ENCODE measurements around the gene SIRT2. TPM values are rescaled to one million over a fixed set of nuclear protein-coding genes. Genes with fewer than 3 reads are reported as not detected.
"Not testable (repeated sequence)": the region's sequence is repeated elsewhere in the genome, so short reads cannot be mapped to it uniquely, and the experiment has no call there.

Gene SIRT2
- total RNA-seq, 5 donors from 2014 or later (not counting 1 experiment from before 2014, with no cell fraction given) = 50.7 to 67.6 (median 55.6) TPM

DNA sequence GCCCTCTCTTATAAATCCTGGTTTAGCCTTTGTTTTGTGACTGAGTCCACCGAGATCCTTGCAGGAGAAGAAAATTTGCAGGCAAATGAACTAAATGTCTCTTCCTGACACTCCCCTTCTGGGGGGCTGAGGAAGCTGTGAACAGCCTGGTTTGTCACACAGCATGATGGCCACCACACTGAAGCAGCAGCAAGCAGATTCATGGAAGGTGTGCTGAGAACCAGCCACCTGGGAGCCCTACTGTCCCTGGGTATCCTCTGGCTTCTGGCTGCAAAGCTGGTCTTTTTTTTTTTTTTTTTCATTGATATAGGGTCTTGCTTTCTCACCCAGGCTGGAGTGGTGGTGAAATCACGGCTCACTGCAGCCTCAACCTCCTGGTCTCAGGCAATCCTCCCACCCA is 42.6 kb upstream of the SIRT2 start:
- ChIA-PET POLR2A (no interaction called here), CTCF (interaction anchor here in 1 of 2 donors (0.6 to 0.7 kb wide), 2 partner anchors 55 to 209 kb away, joined by 3 to 5 read pairs; no protein-coding TSS in a partner anchor)
- WGBS (ENCODE audit: insufficient coverage) = no CpG with 5 or more reads among the region's 2 CpGs
- H3K27ac Mint-ChIP-seq = no peak overlapping the region
- DNase-seq (no peak), ATAC-seq (replicated peaks in 1 of 4) (no peak)
- no peaks in the 10 kb centered on the region for H3K4me1 ChIP-seq (ENCODE audit: control insufficient read depth in 1 of 2, extremely low read depth in 1 of 2, insufficient read depth in 2 of 2, low read length in 2 of 2)
- no peaks in the 10 kb centered on the region for H3K36me3 ChIP-seq (ENCODE audit: control insufficient read depth in 2 of 2, extremely low read depth in 1 of 2, insufficient read depth in 1 of 2, low read length in 1 of 2)
- H3K4me1 Mint-ChIP-seq = peaks cover 5 to 13% (median 8%) of the 10 kb centered on the region in 3 donors
- no peak overlapping the region for H3K4me3 ChIP-seq (ENCODE audit: control insufficient read depth in 1 of 2, extremely low read depth in 1 of 2, low read length in 1 of 2)
- H3K27me3 Mint-ChIP-seq = peaks cover 3 to 12% of the 10 kb centered on the region in 2 donors
- no peaks in the 10 kb centered on the region for H3K9me3 ChIP-seq
- no peaks in the 10 kb centered on the region for H3K9me3 Mint-ChIP-seq
- H3K27ac ChIP-seq (ENCODE audit: low read length) = no peak overlapping the region
- H3K27me3 ChIP-seq (replicated peaks in 1 of 2; ENCODE audit: control insufficient read depth in 2 of 2, extremely low read depth in 1 of 2, insufficient read depth in 2 of 2, low read length in 1 of 2) = peaks cover 0 to 22% of the 10 kb centered on the region in 2 experiments
- H3K36me3 Mint-ChIP-seq = no peaks in the 10 kb centered on the region
- no peak overlapping the region for H3K4me3 Mint-ChIP-seq

GRCh38 chr19:38941466-38941865 is 42.0 kb upstream of the SIRT2 start:
- peaks cover 0 to 19% of the 10 kb centered on the region in 2 experiments for H3K27me3 ChIP-seq (replicated peaks in 1 of 2; ENCODE audit: control insufficient read depth in 2 of 2, extremely low read depth in 1 of 2, insufficient read depth in 2 of 2, low read length in 1 of 2)
- H3K36me3 Mint-ChIP-seq; H3K4me1 ChIP-seq (ENCODE audit: control insufficient read depth in 1 of 2, extremely low read depth in 1 of 2, insufficient read depth in 2 of 2, low read length in 2 of 2); H3K4me3 Mint-ChIP-seq; POLR2A ChIA-PET; H3K9me3 Mint-ChIP-seq; DNase-seq; H3K27ac Mint-ChIP-seq; H3K27ac ChIP-seq (ENCODE audit: low read length); H3K4me3 ChIP-seq (ENCODE audit: control insufficient read depth in 1 of 2, extremely low read depth in 1 of 2, low read length in 1 of 2); ATAC-seq (replicated peaks in 1 of 4); H3K9me3 ChIP-seq; H3K36me3 ChIP-seq (ENCODE audit: control insufficient read depth in 2 of 2, extremely low read depth in 1 of 2, insufficient read depth in 1 of 2, low read length in 1 of 2): not testable (repeated sequence)
- CTCF ChIA-PET = interaction anchor here (0.6 to 3.2 kb wide), 3 partner anchors 11 to 208 kb away, joined by 3 to 11 read pairs (median 3); partner anchors contain the start of genes MRPS12 (in 1 of the 2) and SARS2 (in 1 of the 2)
- 33% methylated on average over 1 of the region's 5 CpGs for WGBS (ENCODE audit: insufficient coverage)
- Mint-ChIP-seq H3K27me3 (peaks cover 3 to 12% of the 10 kb centered on the region in 2 donors), H3K4me1 (peaks cover 5 to 13% (median 8%) of the 10 kb centered on the region in 3 donors)

GRCh38 chr19:38939957-38940356 is 40.5 kb upstream of the SIRT2 start:
- Mint-ChIP-seq H3K4me1 (peaks cover 5 to 13% (median 8%) of the 10 kb centered on the region in 3 donors), H3K36me3 (peaks cover 10% of the 10 kb centered on the region), H3K27ac (no peak overlapping the region), H3K27me3 (peaks cover 3 to 12% of the 10 kb centered on the region in 2 donors), H3K4me3 (no peak overlapping the region), H3K9me3 (peaks cover 0 to 4% (median under 1%) of the 10 kb centered on the region in 3 donors)
- CTCF ChIA-PET = interaction anchor here in 1 of 2 donors (0.6 to 3.2 kb wide), 2 partner anchors 9 to 338 kb away, joined by 3 to 11 read pairs; partner anchors contain the start of genes MRPS12 and SARS2
- POLR2A ChIA-PET = interaction anchor here in 1 of 2 donors (0.6 kb wide), 1 partner anchor 1994 kb away, joined by 3 read pairs; no protein-coding TSS in a partner anchor
- ATAC-seq (replicated peaks in 1 of 4) (no peak), DNase-seq (no peak)
- peaks cover 0 to 12% of the 10 kb centered on the region in 2 experiments for H3K27me3 ChIP-seq (replicated peaks in 1 of 2; ENCODE audit: control insufficient read depth in 2 of 2, extremely low read depth in 1 of 2, insufficient read depth in 2 of 2, low read length in 1 of 2)
- no peaks in the 10 kb centered on the region for H3K4me1 ChIP-seq (ENCODE audit: control insufficient read depth in 1 of 2, extremely low read depth in 1 of 2, insufficient read depth in 2 of 2, low read length in 2 of 2)
- no peak overlapping the region for H3K27ac ChIP-seq (ENCODE audit: low read length)
- 49% methylated on average over 5 of the region's 5 CpGs for WGBS (ENCODE audit: insufficient coverage)
- H3K36me3 ChIP-seq (ENCODE audit: control insufficient read depth in 2 of 2, extremely low read depth in 1 of 2, insufficient read depth in 1 of 2, low read length in 1 of 2) = no peaks in the 10 kb centered on the region
- H3K4me3 ChIP-seq (ENCODE audit: control insufficient read depth in 1 of 2, extremely low read depth in 1 of 2, low read length in 1 of 2) = no peak overlapping the region
- H3K9me3 ChIP-seq = no peaks in the 10 kb centered on the region

- Mint-ChIP-seq H3K27me3 (no peaks in the 10 kb centered on the region), H3K36me3 (peaks cover 20% of the 10 kb centered on the region), H3K4me1 (peaks cover 30 to 39% (median 36%) of the 10 kb centered on the region in 3 donors), H3K27ac (no peak overlapping the region), H3K9me3 (peaks cover 0 to 5% (median 4%) of the 10 kb centered on the region in 3 donors), H3K4me3 (no peak overlapping the region)
- H3K9me3 ChIP-seq = no peaks in the 10 kb centered on the region
- peaks cover 15 to 20% of the 10 kb centered on the region in 2 donors for H3K36me3 ChIP-seq (ENCODE audit: control insufficient read depth in 2 of 2, extremely low read depth in 1 of 2, insufficient read depth in 1 of 2, low read length in 1 of 2)
- H3K4me1 ChIP-seq (ENCODE audit: control insufficient read depth in 1 of 2, extremely low read depth in 1 of 2, insufficient read depth in 2 of 2, low read length in 2 of 2) = peaks cover 10 to 42% of the 10 kb centered on the region in 2 experiments
- no peak overlapping the region for H3K4me3 ChIP-seq (ENCODE audit: control insufficient read depth in 1 of 2, extremely low read depth in 1 of 2, low read length in 1 of 2)
- ChIA-PET POLR2A (no interaction called here), CTCF (interaction anchor here (0.5 to 1.1 kb wide), 3 partner anchors 389 to 936 kb away, joined by 3 to 5 read pairs (median 4); partner anchors contain the start of gene FAM98C (in 1 of the 2))
- no peak for DNase-seq
- 77% methylated on average over 3 of the region's 4 CpGs for WGBS (ENCODE audit: insufficient coverage)
- H3K27ac ChIP-seq (ENCODE audit: low read length) = no peak overlapping the region
- H3K27me3 ChIP-seq (replicated peaks in 1 of 2; ENCODE audit: control insufficient read depth in 2 of 2, extremely low read depth in 1 of 2, insufficient read depth in 2 of 2, low read length in 1 of 2) = no peaks in the 10 kb centered on the region
- ATAC-seq (replicated peaks in 1 of 4) = no peak
Measured at GRCh38 chr19:38933544-38933943, 34.1 kb upstream of the SIRT2 start.

- DNase-seq (peak in 16 of 35 experiments; percentile 6 to 67 (median 24)), ATAC-seq (replicated peaks in 1 of 4) (no peak)
- peaks cover 24% of the 10 kb centered on the region for H3K36me3 Mint-ChIP-seq
- peak overlapping the region; percentile 41 to 59 (median 42) for H3K4me3 Mint-ChIP-seq
- POLR2A ChIA-PET = interaction anchor here in 1 of 2 donors (0.6 kb wide), 1 partner anchor 262 kb away, joined by 4 read pairs; no protein-coding TSS in a partner anchor
- H3K27ac Mint-ChIP-seq = peak overlapping the region in 1 of 2 donors; percentile 4
- Histone ChIP-seq H3K27me3 (replicated peaks in 1 of 2; ENCODE audit: control insufficient read depth in 2 of 2, extremely low read depth in 1 of 2, insufficient read depth in 2 of 2, low read length in 1 of 2) (no peaks in the 10 kb centered on the region), H3K4me3 (ENCODE audit: control insufficient read depth in 1 of 2, extremely low read depth in 1 of 2, low read length in 1 of 2) (no peak overlapping the region), H3K36me3 (ENCODE audit: control insufficient read depth in 2 of 2, extremely low read depth in 1 of 2, insufficient read depth in 1 of 2, low read length in 1 of 2) (peaks cover 15 to 20% of the 10 kb centered on the region in 2 donors), H3K9me3 (no peaks in the 10 kb centered on the region), H3K27ac (ENCODE audit: low read length) (no peak overlapping the region), H3K4me1 (ENCODE audit: control insufficient read depth in 1 of 2, extremely low read depth in 1 of 2, insufficient read depth in 2 of 2, low read length in 2 of 2) (peaks cover 10 to 50% of the 10 kb centered on the region in 2 experiments)
- H3K9me3 Mint-ChIP-seq = peaks cover 0 to 5% (median 4%) of the 10 kb centered on the region in 3 donors
- WGBS (ENCODE audit: insufficient coverage) = 97% methylated on average over 27 of the region's 29 CpGs
- CTCF ChIA-PET = no interaction called here
- H3K27me3 Mint-ChIP-seq = no peaks in the 10 kb centered on the region
- peaks cover 34 to 49% (median 39%) of the 10 kb centered on the region in 3 donors for H3K4me1 Mint-ChIP-seq
Measured at GRCh38 chr19:38932425-38933179, 33.2 kb upstream of the SIRT2 start.

DNA sequence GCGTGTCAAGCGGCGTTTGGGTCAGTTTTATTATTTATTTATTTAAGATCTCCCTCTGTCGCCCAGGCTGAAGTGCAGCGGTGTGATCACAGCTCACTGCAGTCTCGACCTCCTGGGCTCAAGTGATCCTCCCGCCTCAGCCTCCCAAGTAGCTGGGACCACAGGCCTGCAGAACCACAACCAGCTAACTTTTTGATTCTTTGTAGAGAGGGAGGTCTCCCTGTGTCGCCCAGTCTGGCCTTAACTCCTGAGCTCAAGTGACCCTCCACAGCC is 32.0 kb upstream of the SIRT2 start:
- CTCF ChIA-PET = interaction anchor here in 1 of 2 donors (0.8 to 1.8 kb wide), 2 partner anchors 44 to 416 kb away, joined by 3 to 5 read pairs; no protein-coding TSS in a partner anchor

More for the DNA sequence above, 32.0 kb upstream of the SIRT2 start:
- Mint-ChIP-seq H3K4me3 (peak overlapping the region; percentile 97 to 99 (median 97)), H3K9me3 (peaks cover 0 to 5% (median 4%) of the 10 kb centered on the region in 3 donors), H3K36me3 (peaks cover 26% of the 10 kb centered on the region), H3K4me1 (peaks cover 34 to 50% (median 39%) of the 10 kb centered on the region in 3 donors), H3K27me3 (no peaks in the 10 kb centered on the region), H3K27ac (peak overlapping the region; percentile 96 to 99)
- H3K4me3 ChIP-seq (ENCODE audit: control insufficient read depth in 1 of 2, extremely low read depth in 1 of 2, low read length in 1 of 2) = peak overlapping the region; percentile 86 to 89
- DNase-seq (no peak), ATAC-seq (replicated peaks in 1 of 4) (no peak)
- no peaks in the 10 kb centered on the region for H3K27me3 ChIP-seq (replicated peaks in 1 of 2; ENCODE audit: control insufficient read depth in 2 of 2, extremely low read depth in 1 of 2, insufficient read depth in 2 of 2, low read length in 1 of 2)
- H3K27ac ChIP-seq (ENCODE audit: low read length) = peak overlapping the region; percentile 86
- POLR2A ChIA-PET = no interaction called here
- H3K4me1 ChIP-seq (ENCODE audit: control insufficient read depth in 1 of 2, extremely low read depth in 1 of 2, insufficient read depth in 2 of 2, low read length in 2 of 2) = peaks cover 10 to 62% of the 10 kb centered on the region in 2 experiments
- peaks cover 15 to 20% of the 10 kb centered on the region in 2 donors for H3K36me3 ChIP-seq (ENCODE audit: control insufficient read depth in 2 of 2, extremely low read depth in 1 of 2, insufficient read depth in 1 of 2, low read length in 1 of 2)
- no peaks in the 10 kb centered on the region for H3K9me3 ChIP-seq
- 0% methylated on average over 2 of the region's 8 CpGs for WGBS (ENCODE audit: insufficient coverage)

Data from T-cell (primary cell).